22Rv1 (cell line): ENCODE results near the gene PAX6.

ENCODE experiments used
- ZFX ChIP-seq: fragments of 450-650 bp; IDR thresholded peaks from 2 replicates; pipeline ENCODE4 v1.6.1; 2017; ENCODE audit warnings: antibody characterized with exemption, borderline replicate concordance
- TF ChIP-seq, protein P1 (sequence below): fragments of 450-650 bp; IDR thresholded peaks from 2 replicates; pipeline ENCODE4 v1.5.1; 2017; ENCODE audit warnings: mild to moderate bottlenecking

DNA sequence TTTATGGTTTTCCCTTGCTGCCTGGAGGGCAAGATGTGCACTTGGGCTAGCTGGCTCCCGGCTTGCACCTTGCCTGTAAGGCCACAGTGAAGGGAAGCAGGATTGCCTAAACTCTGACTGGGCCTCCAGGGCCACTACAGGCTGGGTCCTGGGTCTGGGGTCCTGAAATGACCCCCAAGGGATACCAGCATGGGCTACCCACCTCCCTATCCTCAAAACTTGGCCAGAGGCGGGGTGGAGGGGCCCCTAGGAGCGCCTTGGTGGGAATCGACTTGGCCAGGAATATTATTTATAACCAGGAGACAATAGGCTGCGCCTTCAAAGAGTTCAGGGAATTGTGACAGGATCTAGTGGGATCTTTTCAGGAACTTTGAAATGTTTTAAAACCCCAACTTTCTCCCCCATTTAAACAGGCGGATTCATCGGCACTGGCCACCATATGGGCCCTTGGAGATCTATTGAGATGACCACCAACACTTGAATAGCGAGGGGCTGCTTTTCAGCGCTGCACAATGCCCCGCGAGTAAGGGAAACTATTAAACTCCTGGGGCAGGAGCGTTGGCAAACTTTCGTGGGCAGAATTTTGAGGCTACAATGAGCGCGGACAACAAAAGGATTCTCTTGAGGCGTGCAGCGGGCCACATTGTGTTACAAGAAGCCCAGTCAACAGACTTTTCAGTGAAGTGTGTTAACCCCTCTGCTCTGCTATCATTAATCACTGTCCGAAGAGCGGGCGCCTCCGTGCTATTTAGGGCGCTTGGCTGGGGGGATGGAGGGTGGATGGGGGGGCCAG, 15.2 kb downstream of the PAX6 start:
- TF ChIP-seq, protein P1, sequence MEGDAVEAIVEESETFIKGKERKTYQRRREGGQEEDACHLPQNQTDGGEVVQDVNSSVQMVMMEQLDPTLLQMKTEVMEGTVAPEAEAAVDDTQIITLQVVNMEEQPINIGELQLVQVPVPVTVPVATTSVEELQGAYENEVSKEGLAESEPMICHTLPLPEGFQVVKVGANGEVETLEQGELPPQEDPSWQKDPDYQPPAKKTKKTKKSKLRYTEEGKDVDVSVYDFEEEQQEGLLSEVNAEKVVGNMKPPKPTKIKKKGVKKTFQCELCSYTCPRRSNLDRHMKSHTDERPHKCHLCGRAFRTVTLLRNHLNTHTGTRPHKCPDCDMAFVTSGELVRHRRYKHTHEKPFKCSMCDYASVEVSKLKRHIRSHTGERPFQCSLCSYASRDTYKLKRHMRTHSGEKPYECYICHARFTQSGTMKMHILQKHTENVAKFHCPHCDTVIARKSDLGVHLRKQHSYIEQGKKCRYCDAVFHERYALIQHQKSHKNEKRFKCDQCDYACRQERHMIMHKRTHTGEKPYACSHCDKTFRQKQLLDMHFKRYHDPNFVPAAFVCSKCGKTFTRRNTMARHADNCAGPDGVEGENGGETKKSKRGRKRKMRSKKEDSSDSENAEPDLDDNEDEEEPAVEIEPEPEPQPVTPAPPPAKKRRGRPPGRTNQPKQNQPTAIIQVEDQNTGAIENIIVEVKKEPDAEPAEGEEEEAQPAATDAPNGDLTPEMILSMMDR: no peak
- TF ChIP-seq ZFX: no peak
